Stimulated activated CD4-positive, alpha-beta T cell treated with anti-CD3 and anti-CD28 coated beads, Interleukin-2, amount 100 ng/mL, for 24 hours (primary cell): ENCODE results near the gene GPATCH2.
"Not testable (repeated sequence)": the region's sequence is repeated elsewhere in the genome, so short reads cannot be mapped to it uniquely, and the experiment has no call there.

Experiments used
- DNase-seq, 2 donors: peaks; one replicate each; pipeline ENCODE4 v3.0.0-alpha.2; 2020

Gene GPATCH2

GRCh38 chr1:217524787-217525520 is 105.9 kb downstream of the GPATCH2 start:
- no peak for DNase-seq

- DNase-seq = not testable (repeated sequence)
Measured at GRCh38 chr1:217523921-217524320, 107.0 kb downstream of the GPATCH2 start.

- DNase-seq = no peak
Measured at GRCh38 chr1:217522277-217522676, 108.6 kb downstream of the GPATCH2 start.

- DNase-seq = no peak
Measured at GRCh38 chr1:217521317-217521716, 109.6 kb downstream of the GPATCH2 start.

GRCh38 chr1:217506878-217507277 is 124.0 kb downstream of the GPATCH2 start:
- no peak for DNase-seq

- no peak for DNase-seq
Measured at GRCh38 chr1:217498209-217498608, 132.7 kb downstream of the GPATCH2 start.

- no peak for DNase-seq
Measured at GRCh38 chr1:217495249-217495648, 135.6 kb downstream of the GPATCH2 start.

- no peak for DNase-seq
Measured at GRCh38 chr1:217494767-217495166, 136.1 kb downstream of the GPATCH2 start.

GRCh38 chr1:217493290-217493689 is 137.6 kb downstream of the GPATCH2 start:
- DNase-seq = no peak

- DNase-seq = no peak
Measured at GRCh38 chr1:217484871-217485270, 146.0 kb downstream of the GPATCH2 start.

GRCh38 chr1:217482356-217483102 is 148.4 kb downstream of the GPATCH2 start:
- DNase-seq = peak; percentile 52 to 55

GRCh38 chr1:217478450-217478849 is 152.4 kb downstream of the GPATCH2 start:
- no peak for DNase-seq

- DNase-seq = no peak
Measured at GRCh38 chr1:217472915-217473314, 158.0 kb downstream of the GPATCH2 start.

GRCh38 chr1:217471403-217471802 is 159.5 kb downstream of the GPATCH2 start:
- DNase-seq = no peak

- no peak for DNase-seq
Measured at GRCh38 chr1:217469983-217470382, 160.9 kb downstream of the GPATCH2 start.

GRCh38 chr1:217465102-217465501 is 165.8 kb downstream of the GPATCH2 start:
- no peak for DNase-seq

GRCh38 chr1:217462666-217463065 is 168.2 kb downstream of the GPATCH2 start:
- no peak for DNase-seq

GRCh38 chr1:217462159-217462558 is 168.7 kb downstream of the GPATCH2 start:
- no peak for DNase-seq

- no peak for DNase-seq
Measured at GRCh38 chr1:217457016-217457415, 173.9 kb downstream of the GPATCH2 start.

GRCh38 chr1:217456261-217456660 is 174.6 kb downstream of the GPATCH2 start:
- no peak for DNase-seq

- no peak for DNase-seq
Measured at GRCh38 chr1:217453816-217454215, 177.1 kb downstream of the GPATCH2 start.

GRCh38 chr1:217449370-217449769 is 181.5 kb downstream of the GPATCH2 start:
- DNase-seq = no peak

- DNase-seq = no peak
Measured at GRCh38 chr1:217443845-217444244, 187.0 kb downstream of the GPATCH2 start.

GRCh38 chr1:217437376-217437775 is 193.5 kb downstream of the GPATCH2 start:
- DNase-seq = no peak
